K562 (cell line): ENCODE data around the gene TDRD10. TPM values are rescaled to one million over a fixed set of nuclear protein-coding genes. Genes with fewer than 3 reads are reported as not detected.
"Not testable (repeated sequence)": the region's sequence is repeated elsewhere in the genome, so short reads cannot be mapped to it uniquely, and the experiment has no call there.

Experiments used
- ATAC-seq: fragments of 200-7000 bp; cut with Tn5 transposase; 3 replicates; pipeline ENCODE4 v1.9.1; 2020; ENCODE audit warnings: moderate library complexity
- BruUV-seq: library from RNA; stranded (reverse); fragments of 400-500 nt; replicated peaks from 2 replicates; lab custom pipeline; 2021; lab: Mats Ljungman, UMichigan
- CTCF ChIA-PET: fragments of 300-600 bp; formaldehyde crosslinking; extraction: SDS; loops from one replicate; lab custom pipeline; 2021; ENCODE audit warnings: low intra/inter-chr PET ratio; lab: Yijun Ruan, JAX
- POLR2A ChIA-PET: fragments of 300-600, 350-650 bp; sonication (Branson Sonifier 250); formaldehyde crosslinking; extraction: SDS; loops from one replicate; lab custom pipeline; 2021; ENCODE audit warnings: antibody characterized with exemption, inconsistent platforms; lab: Yijun Ruan, JAX
- DNase-seq, 4 experiments: peaks; one replicate each; pipeline versions ENCODE4 v3.0.0 to v3.0.0-alpha.2; 2011 to 2018; ENCODE audit warnings: low spot score in 3 of 4, mixed read lengths in 3 of 4; ENCODE audit errors: extremely low read depth in 1 of 4
- FAIRE-seq: peaks from 2 replicates; lab custom pipeline; 2011; peaks lifted over from hg19 to GRCh38; lab: Jason Lieb, UNC
- H2AFZ ChIP-seq: 2 replicates; pipeline ENCODE4 v1.6.0; 2011; ENCODE audit warnings: low read depth, low read length, control low read depth, inconsistent platforms
- H3K27ac ChIP-seq: fragments of 200-600 bp; 3 replicates; pipeline ENCODE4 v1.8.0; 2011; ENCODE audit warnings: low read depth, mild to moderate bottlenecking, control low read depth, inconsistent platforms, low read length, moderate library complexity, mixed read lengths; ENCODE audit errors: extremely low read depth
- H3K27me3 ChIP-seq, 2 experiments: fragments of 300-600 bp in 1 of 2; 2 replicates in 1 of 2; 3 replicates in 1 of 2; pipeline versions ENCODE4 v1.6.0 to v1.8.0; 2011; ENCODE audit warnings: inconsistent platforms in 2 of 2, low read length in 2 of 2, mild to moderate bottlenecking in 1 of 2, mixed read lengths in 1 of 2, moderate library complexity in 1 of 2; ENCODE audit not compliant: control insufficient read depth in 2 of 2, insufficient read depth in 2 of 2
- H3K36me3 ChIP-seq: fragments of 300-600 bp; 3 replicates; pipeline ENCODE4 v1.8.0; 2011; ENCODE audit warnings: mild to moderate bottlenecking, low read length, inconsistent platforms; ENCODE audit not compliant: control insufficient read depth, insufficient read depth
- H3K4me1 ChIP-seq, 2 experiments: fragments of 200-600 bp in 1 of 2; replicated peaks in 1 of 2; 2 replicates in 1 of 2; 3 replicates in 1 of 2; pipeline versions ENCODE4 v1.5.1 to v1.8.0; 2011; ENCODE audit warnings: inconsistent platforms in 2 of 2, low read length in 2 of 2, mild to moderate bottlenecking in 1 of 2, mixed read lengths in 1 of 2, moderate library complexity in 1 of 2; ENCODE audit not compliant: control insufficient read depth in 2 of 2, insufficient read depth in 2 of 2
- H3K4me2 ChIP-seq: 2 replicates; pipeline ENCODE4 v1.6.1; 2011; ENCODE audit warnings: low read length, control low read depth, inconsistent platforms, mixed read lengths; ENCODE audit not compliant: insufficient read depth
- H3K4me3 ChIP-seq: fragments of 200-600 bp; sonication (generic), shearing (Covaris generic); 2 replicates; pipeline ENCODE4 v1.5.1; 2016; ENCODE audit warnings: control low read depth, inconsistent platforms
- H3K79me2 ChIP-seq: fragments of 200-600 bp; 3 replicates; pipeline ENCODE4 v1.8.0; 2011; ENCODE audit warnings: low read length, inconsistent platforms; ENCODE audit not compliant: control insufficient read depth, insufficient read depth
- H3K9ac ChIP-seq, 2 experiments: 2 replicates each; pipeline versions ENCODE4 v1.6.0 to v1.6.1; 2011; ENCODE audit warnings: low read depth in 2 of 2, low read length in 2 of 2, control low read depth in 1 of 2, inconsistent platforms in 1 of 2, mild to moderate bottlenecking in 1 of 2, mixed read lengths in 1 of 2; ENCODE audit not compliant: insufficient read depth in 1 of 2
- H3K9me1 ChIP-seq: one replicate; pipeline ENCODE4 v1.6.0; 2011; ENCODE audit warnings: inconsistent platforms, mild to moderate bottlenecking, low read length, moderate library complexity; ENCODE audit not compliant: control insufficient read depth, insufficient read depth
- H3K9me3 ChIP-seq: replicated peaks from 2 replicates; pipeline ENCODE4 v1.5.1; 2011; ENCODE audit warnings: low read depth, low read length, inconsistent platforms; ENCODE audit not compliant: control insufficient read depth, insufficient read depth
- H4K20me1 ChIP-seq: replicated peaks from 2 replicates; pipeline ENCODE4 v1.6.1; 2011; ENCODE audit warnings: low read length, inconsistent platforms, mixed read lengths; ENCODE audit not compliant: control insufficient read depth, insufficient read depth
- FIP1L1 ChIP-seq: fragments of 200-400 bp; formaldehyde crosslinking; IDR thresholded peaks from 2 replicates; pipeline ENCODE4 v1.6.1; 2018; ENCODE audit warnings: mild to moderate bottlenecking, low read depth, low read length; ENCODE audit not compliant: poor library complexity, severe bottlenecking
- ZNF263 ChIP-seq: sonication (generic); formaldehyde crosslinking; IDR thresholded peaks from 2 replicates; pipeline ENCODE4 v1.8.0; 2022; ENCODE audit warnings: mild to moderate bottlenecking, missing genetic modification reagents, borderline replicate concordance
- WGBS: fragments of 100-300 bp; shearing (Covaris generic); methylation state at CpG from one replicate; pipeline ENCODE4 v1.1.6; 2016; ENCODE audit warnings: low coverage, mixed read lengths; ENCODE audit not compliant: insufficient coverage; ENCODE audit errors: missing lambda C conversion rate; 5-methylcytosine and 5-hydroxymethylcytosine counted together
- in situ Hi-C: fragments of 300-500 bp; cut with MboI; formaldehyde crosslinking; loops from 4 replicates; pipeline ENCODE4 v1.15.0; 2018; ENCODE audit warnings: inconsistent platforms, mixed read lengths
- intact Hi-C: fragments of 100-400 bp; cut with micrococcal nuclease; formaldehyde crosslinking; loops from 2 replicates; pipeline ENCODE4 v1.14.2; 2022
- polyA plus RNA-seq, 8 experiments: library from polyadenylated mRNA; depleted of rRNA in 4 of 8; stranded (reverse) in 5 of 8; unstranded in 3 of 8; fragments of >200 nt; fragmentation: Nextera tagmentation in 2 of 8; fragmentation: Illumina TruSeq in 1 of 8; extraction: Ambion mirVana in 2 of 8; extraction: Trizol in 1 of 8; gene quantifications; 2 replicates each; pipeline versions ENCODE4 v1.2.1 to v1.2.3, GENCODE V29; 2011 to 2014; ENCODE audit warnings: inconsistent platforms in 1 of 8, missing spikeins in 1 of 8
- total RNA-seq, 7 experiments: library from RNA; depleted of rRNA in 6 of 7; stranded (reverse); fragments of >200 nt in 6 of 7; fragmentation: Illumina TruSeq in 2 of 7; extraction: Trizol in 2 of 7; gene quantifications; 2 replicates each; pipeline versions ENCODE4 v1.2.1 to v1.2.3, GENCODE V29; 2011 to 2021; ENCODE audit warnings: low replicate concordance in 1 of 7
- TF ChIP-seq, protein P1 (sequence below), 2 experiments: fragments of 450-650 bp in 1 of 2; sonication (generic) in 1 of 2; formaldehyde crosslinking in 1 of 2; IDR thresholded peaks; 2 replicates each; pipeline versions ENCODE4 v1.7.1 to v1.9.0; 2016 to 2022; ENCODE audit warnings: inconsistent platforms in 1 of 2, mild to moderate bottlenecking in 1 of 2, missing genetic modification reagents in 1 of 2

The TDRD10 gene
- total and polyA plus RNA-seq, 9 of the 15 experiments (the other 6 are each of a cell fraction or from before 2014, with no cell fraction given) = not detected

DNA sequence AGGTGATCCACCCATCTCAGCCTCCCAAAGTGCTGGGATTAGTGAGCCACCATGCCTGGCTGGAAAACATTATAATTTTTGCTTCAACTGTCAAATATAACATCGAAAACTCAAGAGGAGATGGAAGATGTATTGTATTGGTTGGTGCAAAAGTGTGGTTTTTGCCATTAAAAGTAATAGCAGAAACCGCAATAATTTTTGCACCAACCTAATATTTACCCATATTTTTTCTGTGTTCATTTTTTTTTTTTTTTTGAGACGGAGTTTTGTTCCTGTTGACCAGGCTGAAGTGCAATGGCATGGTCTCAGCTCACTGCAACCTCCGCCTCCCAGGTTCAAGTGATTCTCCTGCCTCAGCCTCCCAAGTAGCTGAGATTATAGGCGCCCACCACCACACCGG, 27.3 kb downstream of the TDRD10 start:
- TF ChIP-seq FIP1L1 (no peak), ZNF263 (CRISPR knock-in tag) (no peak)
- TF ChIP-seq, protein P1, sequence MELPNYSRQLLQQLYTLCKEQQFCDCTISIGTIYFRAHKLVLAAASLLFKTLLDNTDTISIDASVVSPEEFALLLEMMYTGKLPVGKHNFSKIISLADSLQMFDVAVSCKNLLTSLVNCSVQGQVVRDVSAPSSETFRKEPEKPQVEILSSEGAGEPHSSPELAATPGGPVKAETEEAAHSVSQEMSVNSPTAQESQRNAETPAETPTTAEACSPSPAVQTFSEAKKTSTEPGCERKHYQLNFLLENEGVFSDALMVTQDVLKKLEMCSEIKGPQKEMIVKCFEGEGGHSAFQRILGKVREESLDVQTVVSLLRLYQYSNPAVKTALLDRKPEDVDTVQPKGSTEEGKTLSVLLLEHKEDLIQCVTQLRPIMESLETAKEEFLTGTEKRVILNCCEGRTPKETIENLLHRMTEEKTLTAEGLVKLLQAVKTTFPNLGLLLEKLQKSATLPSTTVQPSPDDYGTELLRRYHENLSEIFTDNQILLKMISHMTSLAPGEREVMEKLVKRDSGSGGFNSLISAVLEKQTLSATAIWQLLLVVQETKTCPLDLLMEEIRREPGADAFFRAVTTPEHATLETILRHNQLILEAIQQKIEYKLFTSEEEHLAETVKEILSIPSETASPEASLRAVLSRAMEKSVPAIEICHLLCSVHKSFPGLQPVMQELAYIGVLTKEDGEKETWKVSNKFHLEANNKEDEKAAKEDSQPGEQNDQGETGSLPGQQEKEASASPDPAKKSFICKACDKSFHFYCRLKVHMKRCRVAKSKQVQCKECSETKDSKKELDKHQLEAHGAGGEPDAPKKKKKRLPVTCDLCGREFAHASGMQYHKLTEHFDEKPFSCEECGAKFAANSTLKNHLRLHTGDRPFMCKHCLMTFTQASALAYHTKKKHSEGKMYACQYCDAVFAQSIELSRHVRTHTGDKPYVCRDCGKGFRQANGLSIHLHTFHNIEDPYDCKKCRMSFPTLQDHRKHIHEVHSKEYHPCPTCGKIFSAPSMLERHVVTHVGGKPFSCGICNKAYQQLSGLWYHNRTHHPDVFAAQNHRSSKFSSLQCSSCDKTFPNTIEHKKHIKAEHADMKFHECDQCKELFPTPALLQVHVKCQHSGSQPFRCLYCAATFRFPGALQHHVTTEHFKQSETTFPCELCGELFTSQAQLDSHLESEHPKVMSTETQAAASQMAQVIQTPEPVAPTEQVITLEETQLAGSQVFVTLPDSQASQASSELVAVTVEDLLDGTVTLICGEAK (IDR thresholded peaks at IDR 0.05) = peak; percentile 51; the same call in 1 of the 2 replicates
- TF ChIP-seq, protein P1 (CRISPR knock-in tag; IDR thresholded peaks at IDR 0.05) = no peak
- TF ChIP-seq, all 486 proteins: peak for 1
- peaks cover 0 to 12% of the 10 kb centered on the region in 2 experiments; a peak in 1 of 5 replicates for H3K27me3 ChIP-seq
- ATAC-seq = no peak
- WGBS = 36% methylated on average over 5 of the region's 6 CpGs
- no peak overlapping the region for H3K4me2 ChIP-seq
- in situ Hi-C loops = no loop called here
- ChIA-PET CTCF (interaction anchor here (0.6 kb wide), 1 partner anchor 39 kb away, joined by 3 read pairs; no protein-coding TSS in a partner anchor), POLR2A (no interaction called here)
- H3K9me1 ChIP-seq = no peaks in the 10 kb centered on the region
- H2AFZ ChIP-seq = no peak overlapping the region
- intact Hi-C loops = no loop called here
- no peaks in the 10 kb centered on the region for H4K20me1 ChIP-seq
- H3K9ac ChIP-seq = no peak overlapping the region
- H3K9me3 ChIP-seq = no peaks in the 10 kb centered on the region; the same call in 1 of the 2 replicates
- no peak for DNase-seq
- no peaks in the 10 kb centered on the region for H3K79me2 ChIP-seq
- no peaks in the 10 kb centered on the region for H3K36me3 ChIP-seq
- no peak overlapping the region for H3K4me3 ChIP-seq
- BruUV-seq = no TSS peak
- H3K4me1 ChIP-seq = no peaks in the 10 kb centered on the region; a peak in 1 of 5 replicates
- H3K27ac ChIP-seq = no peak overlapping the region
- no peak for FAIRE-seq

DNA sequence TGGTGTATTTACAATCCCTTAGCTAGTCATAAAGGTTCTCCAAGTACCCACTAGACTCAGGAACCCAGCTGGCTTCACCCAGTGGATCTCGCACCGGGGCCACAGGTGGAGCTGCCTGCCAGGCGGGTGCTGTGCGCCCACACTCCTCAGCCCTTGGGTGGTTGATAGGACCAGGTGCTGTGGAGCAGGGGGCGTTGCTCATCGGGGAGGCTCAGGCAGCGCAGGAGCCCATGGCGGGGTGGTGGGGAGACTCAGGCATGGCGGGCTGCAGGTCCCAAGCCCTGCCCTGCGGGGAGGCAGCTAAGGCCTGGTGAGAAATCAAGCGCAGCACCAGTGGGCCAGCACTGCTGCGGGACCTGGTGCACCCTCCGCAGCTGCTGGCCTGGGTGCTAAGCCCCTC, 29.9 kb downstream of the TDRD10 start:
- H4K20me1 ChIP-seq, POLR2A ChIA-PET, H2AFZ ChIP-seq, H3K27ac ChIP-seq, in situ Hi-C loops, intact Hi-C loops, DNase-seq, H3K9me3 ChIP-seq, ATAC-seq, H3K9me1 ChIP-seq, FAIRE-seq, H3K4me3 ChIP-seq, BruUV-seq, H3K9ac ChIP-seq, H3K4me1 ChIP-seq, H3K36me3 ChIP-seq, H3K79me2 ChIP-seq, H3K4me2 ChIP-seq: not testable (repeated sequence)
- CTCF ChIA-PET = interaction anchor here (0.6 kb wide), 2 partner anchors 95 to 228 kb away, joined by 3 to 4 read pairs; no protein-coding TSS in a partner anchor
- H3K27me3 ChIP-seq = peaks cover 8 to 28% of the 10 kb centered on the region in 2 experiments
- 45% methylated on average over 7 of the region's 13 CpGs for WGBS
